GM18498 (cell line): ENCODE measurements around the gene TJAP1.
"Not testable (repeated sequence)": the region's sequence is repeated elsewhere in the genome, so short reads cannot be mapped to it uniquely, and the experiment has no call there.

Source experiments
- ATAC-seq: cut with Tn5 transposase; IDR thresholded peaks from one replicate; pipeline ENCODE4 v1.9.1; 2021; ENCODE audit warnings: mild to moderate bottlenecking, moderate library complexity; ENCODE audit not compliant: unreplicated experiment

Gene TJAP1

DNA sequence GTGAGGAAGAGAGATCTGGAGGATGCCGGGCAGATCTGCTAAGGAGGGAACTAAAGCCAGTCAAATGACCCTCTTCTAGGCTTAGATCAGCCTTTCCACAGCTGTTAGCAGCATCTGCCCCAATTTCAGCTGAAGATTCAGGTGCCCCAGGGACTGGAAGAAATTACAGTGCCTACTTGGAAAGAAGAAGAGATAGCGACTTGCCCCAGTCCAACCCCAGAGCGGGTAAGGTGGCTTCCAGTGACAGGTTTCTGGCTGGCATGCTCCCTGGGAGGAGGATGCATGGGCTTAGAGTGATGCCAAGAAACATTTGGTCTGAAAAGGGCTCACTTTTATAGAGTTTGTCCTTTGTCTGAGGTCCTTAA is 620 bp downstream of the TJAP1 start:
- ATAC-seq, result no peak

DNA sequence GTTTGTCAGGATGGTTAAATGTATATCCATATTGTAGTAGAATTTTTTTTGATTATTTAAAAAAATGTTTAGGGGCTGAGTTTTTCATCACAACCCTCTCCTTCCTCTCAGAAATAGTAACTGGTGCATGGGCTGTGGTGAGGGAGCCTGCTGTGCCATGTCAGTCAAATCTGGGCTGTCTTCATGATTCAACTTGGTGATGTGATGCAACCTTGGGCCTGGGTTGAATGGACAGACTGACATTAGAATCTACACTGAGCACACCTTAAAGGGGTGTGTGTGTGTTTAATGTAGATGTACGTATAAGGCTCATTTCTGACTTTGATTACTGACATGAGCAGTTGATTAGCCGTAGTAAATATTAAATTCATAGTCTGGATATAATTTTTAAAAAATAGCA is 3.7 kb downstream of the TJAP1 start:
- ATAC-seq, result no peak

- ATAC-seq, result no peak
Measured at GRCh38 chr6:43481591-43482236, 4.3 kb downstream of the TJAP1 start.

GRCh38 chr6:43488667-43489276 is 11.4 kb downstream of the TJAP1 start:
- ATAC-seq, result no peak

GRCh38 chr6:43489277-43490072 is 12.1 kb downstream of the TJAP1 start:
- no peak for ATAC-seq

DNA sequence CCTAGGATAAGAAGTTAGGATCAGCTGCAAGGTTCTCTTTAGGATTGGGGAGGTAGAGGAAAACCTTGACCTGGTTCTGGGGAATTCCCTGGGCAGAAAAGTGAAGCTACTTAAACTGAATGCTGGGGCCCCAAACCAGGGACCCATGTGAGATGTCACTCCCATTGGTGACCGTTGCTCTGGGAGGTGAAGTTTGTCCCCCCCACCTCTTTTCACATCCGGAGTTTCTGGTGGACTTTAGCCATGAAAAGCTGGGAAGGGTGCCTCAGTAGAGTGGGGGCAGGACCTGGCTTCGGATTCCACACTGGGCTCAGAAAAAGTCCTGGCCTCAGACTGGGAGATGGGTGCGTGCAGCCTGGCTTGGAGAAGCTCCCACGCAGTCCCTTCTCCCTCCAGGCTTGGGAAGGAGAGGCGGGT is 13.2 kb downstream of the TJAP1 start:
- no peak for ATAC-seq

DNA sequence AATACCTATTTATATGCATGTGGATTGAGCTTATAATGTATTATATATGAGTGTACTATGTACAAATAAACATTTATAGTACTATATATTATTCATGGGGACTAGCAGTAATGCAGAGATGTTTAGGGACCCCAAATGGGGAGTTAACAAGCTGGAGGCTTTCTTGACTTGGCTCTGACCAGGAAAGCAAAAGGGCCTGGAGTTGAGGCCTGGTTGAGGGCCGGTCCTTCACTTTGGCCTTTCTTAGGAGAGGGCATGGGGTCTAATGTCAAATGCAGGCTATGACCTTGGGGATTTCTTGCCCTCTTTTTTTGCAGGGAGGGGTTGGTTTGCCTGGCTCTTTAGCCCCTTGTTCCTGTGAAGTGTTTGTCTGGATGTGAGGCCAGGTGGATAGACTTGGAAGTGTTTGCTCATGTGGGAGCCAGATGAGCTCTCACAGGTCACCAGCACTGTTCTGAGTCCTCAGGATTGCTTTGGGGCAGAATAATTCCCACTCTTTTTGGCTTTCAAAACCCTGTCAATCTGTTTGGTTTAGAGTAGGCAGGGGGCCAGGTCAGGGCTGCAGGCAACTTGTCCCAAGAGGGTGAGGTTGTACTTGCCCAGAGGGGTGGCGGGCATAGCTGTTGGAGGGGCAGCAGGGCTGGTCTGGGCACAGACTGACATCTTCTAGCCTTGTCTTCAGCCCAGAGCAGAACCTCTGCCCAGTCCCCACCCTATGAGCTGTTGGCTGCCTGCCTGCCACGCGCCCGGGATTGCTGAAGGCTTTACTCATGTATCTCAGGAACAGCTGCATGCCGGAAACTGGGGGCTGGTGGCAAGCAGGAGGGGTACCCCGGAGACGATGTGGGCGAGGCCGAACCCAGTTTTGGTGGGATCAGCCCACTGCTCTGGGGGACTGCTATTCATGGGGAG is 14.6 kb downstream of the TJAP1 start:
- no peak for ATAC-seq

- ATAC-seq, result no peak
Measured at GRCh38 chr6:43492673-43493072, 15.3 kb downstream of the TJAP1 start.

- ATAC-seq, result no peak
Measured at GRCh38 chr6:43493230-43493629, 15.9 kb downstream of the TJAP1 start.

GRCh38 chr6:43493833-43494232 is 16.5 kb downstream of the TJAP1 start:
- no peak for ATAC-seq

DNA sequence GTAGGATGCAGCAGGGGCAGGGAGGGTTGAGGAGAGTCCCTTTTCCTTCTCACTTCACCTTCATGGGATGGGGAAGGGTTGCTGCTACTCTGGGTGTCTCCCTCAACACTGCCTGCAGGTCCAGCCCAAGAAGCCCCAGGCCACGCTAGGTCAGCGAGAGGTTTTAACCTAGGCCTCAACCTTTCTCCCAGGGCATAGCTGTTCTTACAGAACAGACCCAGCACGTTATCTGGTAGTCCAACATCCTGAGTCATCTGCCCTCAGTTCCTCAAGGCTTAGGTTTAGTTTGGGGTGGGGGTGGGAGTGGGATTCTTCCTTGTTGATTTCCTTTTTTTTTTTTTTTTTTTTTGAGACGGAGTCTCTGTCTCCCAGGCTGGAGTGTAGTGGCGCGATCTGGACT is 17.0 kb downstream of the TJAP1 start:
- ATAC-seq, result no peak

DNA sequence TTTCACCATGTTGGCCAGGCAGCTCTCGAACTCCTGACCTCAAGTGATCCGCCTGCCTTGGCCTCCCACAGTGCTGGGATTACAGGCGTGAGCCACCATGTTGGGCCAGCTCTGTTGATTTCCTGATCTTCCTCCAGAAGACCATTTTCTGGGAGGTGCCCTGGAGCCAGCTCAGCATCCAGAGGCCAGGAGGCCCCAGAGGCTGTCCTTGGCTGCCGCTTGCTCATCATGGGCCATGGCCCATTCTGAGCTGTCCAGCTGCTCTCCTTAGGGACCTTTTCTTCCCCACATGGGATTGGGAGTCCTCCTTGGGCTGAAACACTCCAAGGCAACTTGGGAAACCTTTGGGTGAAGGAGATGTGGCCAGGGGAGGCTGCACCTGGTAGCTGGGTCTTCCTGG is 17.4 kb downstream of the TJAP1 start:
- no peak for ATAC-seq

DNA sequence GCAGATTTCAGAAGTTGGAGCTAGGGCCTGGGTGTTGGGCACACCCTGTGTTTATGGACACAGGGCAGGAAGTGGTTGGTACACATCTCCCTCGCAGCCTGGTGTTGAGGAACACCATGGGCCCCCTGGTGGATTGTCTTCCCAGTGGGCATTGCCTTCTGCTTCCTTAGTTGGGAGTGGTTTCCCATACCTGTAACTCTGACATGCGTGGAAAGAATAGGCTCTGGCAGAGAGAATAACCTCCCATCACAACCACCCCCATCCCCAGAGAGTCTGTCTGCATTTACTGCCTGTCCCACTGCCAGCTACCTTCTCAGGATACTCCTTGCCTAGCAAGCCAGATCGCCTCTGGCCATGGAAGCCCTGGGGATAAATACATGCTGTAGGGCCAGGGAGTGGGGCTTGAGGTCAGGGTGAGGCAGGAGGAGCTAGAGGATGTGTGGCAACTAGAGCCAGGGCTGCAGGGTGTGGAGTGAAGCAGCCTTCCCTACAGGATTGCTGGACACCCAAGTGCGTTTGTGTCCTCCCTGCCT is 18.1 kb downstream of the TJAP1 start:
- ATAC-seq, result no peak

DNA sequence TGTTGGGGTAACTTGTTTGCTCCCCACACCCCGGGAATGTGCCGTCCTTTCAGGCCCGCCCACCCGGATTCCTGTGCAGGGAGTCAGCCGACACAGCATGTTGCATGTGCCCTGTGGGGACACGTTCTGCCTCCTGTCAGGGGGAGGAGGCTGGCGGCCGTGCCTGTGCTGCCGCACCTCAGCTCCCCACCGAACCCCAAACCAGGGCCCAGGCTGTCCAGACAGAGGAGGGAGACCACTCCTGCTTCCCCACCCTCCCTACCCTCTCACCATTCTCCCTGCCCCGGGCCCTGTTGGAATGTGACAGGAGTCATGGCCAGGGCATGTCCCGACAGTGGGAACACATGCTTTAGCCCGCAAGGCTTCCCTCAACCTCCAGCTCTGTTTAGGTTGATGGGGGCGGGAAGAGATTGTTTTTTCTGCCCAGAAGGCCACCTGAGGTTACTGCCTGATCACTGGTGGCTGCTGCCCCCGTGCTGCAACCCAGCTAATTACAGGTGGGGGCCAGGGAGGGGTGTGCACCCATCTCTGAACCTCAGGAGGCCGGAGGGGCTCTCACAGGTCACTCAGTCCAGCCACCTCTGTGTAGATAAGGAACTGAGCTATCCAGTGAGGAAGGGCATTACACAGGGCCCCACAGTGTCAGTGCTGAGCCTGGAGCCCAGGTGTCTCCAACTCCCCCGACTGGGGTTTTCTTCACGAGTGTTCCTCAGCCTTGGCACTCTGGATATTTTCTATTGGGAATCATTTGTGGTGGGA is 19.2 kb downstream of the TJAP1 start:
- ATAC-seq, result no peak

DNA sequence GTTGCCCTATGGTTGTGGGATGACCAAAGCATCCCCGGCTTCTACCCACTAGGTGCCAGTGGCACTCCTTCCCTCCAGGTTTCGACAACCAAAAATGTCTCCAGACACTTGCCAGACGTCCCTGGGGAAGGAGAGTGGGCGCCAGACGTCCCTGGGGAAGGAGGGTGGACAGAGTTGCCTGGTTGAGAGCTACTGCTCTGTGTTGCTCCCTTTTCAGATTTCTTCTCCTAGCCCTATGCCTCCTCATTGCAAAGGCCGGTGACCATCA is 19.7 kb downstream of the TJAP1 start:
- no peak for ATAC-seq

DNA sequence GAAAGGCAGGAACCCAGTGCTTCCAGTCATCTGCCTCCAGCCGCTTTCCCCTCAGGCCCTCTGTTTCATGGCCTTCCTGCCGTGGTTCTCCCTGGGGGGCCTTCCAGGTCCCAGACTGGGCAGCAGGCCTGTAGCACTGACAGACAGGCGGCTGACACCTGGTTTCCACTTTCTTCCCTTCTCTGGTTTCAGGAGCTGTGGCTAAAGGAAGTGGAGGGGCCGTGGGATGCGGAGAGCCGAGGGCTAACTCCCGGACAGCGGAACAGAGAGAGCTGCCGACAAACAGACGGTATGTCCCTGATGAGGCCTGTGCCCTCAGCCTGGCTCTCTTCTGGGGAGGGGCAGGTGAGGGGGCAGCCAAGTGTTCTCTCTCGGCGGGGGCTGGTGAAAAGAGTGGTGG is 20.3 kb downstream of the TJAP1 start:
- no peak for ATAC-seq

DNA sequence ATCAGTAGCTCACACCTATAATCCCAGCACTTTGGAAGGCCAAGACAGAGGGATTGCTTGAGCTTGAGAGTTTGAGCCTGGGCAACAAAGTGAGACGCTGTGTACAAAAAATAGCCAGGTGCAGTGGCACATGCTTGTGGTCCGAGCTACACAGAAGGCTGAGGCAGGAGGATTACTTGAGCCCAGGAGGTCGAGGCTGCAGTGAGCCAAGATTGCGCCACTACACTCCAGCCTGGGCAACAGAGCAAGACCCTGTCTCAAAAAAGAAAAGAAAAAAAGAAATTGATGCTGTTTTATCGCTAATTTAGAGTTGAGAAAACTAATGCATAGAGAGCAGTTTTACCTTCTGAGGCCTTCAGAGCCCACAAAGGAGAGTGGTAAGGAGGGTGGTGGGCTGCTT is 20.9 kb downstream of the TJAP1 start:
- not testable (repeated sequence) for ATAC-seq

DNA sequence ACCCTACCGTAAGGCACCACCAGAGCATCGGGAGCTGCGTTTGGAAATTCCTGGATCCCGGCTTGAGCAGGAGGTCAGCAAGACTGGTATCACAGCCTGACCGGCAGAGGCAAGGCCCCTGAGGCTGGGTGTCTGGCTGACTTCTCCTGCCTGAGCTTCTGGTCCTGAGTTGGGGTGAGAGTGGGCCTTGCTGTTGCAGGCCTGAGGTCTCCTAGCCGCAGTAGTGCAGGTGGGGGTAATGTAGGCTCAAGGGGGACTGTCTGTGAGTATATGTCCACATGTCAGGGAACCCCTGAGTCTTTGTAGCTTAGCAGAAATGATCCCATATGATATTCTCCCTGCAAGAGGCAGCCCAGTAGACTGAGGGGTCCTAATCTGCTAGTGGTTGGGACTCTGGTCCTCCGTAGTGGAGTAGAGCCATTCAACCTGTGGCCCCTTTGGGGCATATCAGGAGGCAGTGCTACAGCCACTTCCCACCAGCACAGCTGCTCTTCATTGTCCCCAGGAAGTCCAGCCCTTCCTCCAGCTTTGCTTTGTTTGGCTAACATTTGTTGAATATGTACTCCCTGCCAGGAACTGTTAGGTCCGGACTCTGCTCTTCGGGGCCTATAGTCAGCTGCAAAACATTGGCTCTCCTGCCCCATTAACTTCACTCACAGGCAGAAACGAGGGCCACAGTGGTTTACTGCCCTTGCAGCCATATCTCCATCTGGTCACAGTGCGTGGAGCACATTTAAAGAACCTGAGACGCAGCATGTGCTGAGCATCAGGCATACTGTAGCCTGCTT is 21.9 kb downstream of the TJAP1 start:
- no peak for ATAC-seq

DNA sequence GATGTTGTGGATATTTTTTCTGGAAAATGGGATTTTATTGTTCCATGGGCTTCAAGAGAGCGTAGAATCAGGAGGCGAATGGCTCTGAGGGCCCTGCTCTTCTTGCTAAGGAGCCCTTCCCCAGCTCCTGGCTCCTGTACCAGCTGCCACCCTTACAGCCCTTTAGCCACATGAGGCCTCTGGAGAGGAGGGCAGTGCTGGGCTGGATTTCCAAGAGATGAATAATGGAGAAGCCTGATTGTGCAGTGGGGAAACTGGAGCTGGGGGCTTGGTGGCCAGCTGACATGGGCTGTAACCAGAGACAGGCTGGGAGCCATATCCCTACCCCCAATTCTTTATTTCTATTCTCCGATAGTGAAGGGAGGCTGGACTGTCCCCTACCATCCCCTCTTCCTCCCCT is 23.6 kb downstream of the TJAP1 start:
- no peak for ATAC-seq

DNA sequence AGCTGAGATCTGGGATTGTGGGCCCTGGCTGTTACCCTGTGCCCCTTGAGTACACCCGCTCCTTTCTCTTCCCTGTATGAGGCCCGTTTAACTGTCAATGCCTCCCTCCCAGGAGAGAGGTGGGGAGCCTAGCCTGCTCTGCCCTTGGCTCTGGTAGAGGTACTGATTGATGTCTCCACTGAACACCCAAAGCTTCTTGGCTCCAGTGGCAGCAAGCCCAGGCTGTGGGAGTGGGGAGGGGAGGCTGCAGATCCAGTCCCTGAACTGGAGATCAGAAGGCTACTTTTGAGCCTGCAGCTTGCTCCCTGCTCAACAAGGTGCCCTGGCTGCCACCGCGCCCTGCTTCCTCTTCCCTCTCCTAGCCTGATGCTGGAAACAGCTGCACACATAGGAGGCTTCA is 25.3 kb downstream of the TJAP1 start:
- no peak for ATAC-seq
